ENCODE measurements around the gene ABHD8. TPM values are rescaled to one million over a fixed set of nuclear protein-coding genes. Genes with fewer than 3 reads are reported as not detected.

ABHD8 gene
- total and polyA plus RNA-seq, 2 experiments from 2014 or later: 5.5 to 16.5 TPM

DNA sequence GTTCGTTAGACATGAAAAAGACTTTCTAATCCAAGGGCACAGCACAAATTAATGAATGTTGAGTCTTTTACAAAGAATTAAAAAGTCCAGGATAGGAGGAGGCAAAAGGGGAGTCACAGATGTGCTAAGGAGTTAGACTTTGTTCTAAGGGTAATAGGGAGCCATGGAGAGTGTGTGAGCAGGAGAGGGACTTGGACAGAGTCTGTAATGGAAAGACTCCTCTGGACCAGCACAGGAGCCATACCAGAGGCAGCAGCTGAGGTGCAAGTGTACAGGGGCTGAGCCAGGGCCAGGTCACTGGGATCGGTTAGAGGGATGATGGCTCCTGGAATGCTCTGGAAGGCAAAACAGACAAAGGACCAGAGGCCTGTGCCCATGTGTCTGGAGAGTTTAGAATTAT, 44.7 kb upstream of the ABHD8 start:
- H3K4me3 Mint-ChIP-seq: no peak overlapping the region; the same call in 2 of the 3 replicates
- peaks cover 11% of the 10 kb centered on the region for H3K4me1 Mint-ChIP-seq
- no peak for ATAC-seq

More for the DNA sequence above, 44.7 kb upstream of the ABHD8 start:
- Histone ChIP-seq H3K4me1 (ENCODE audit: insufficient read depth) (peaks cover 6% of the 10 kb centered on the region; the same call in 1 of the 2 replicates), H2AFZ (no peak overlapping the region), H3K27ac (ENCODE audit: low read depth) (no peak overlapping the region), H3K4me3 (no peak overlapping the region), H3K9me2 (ENCODE audit: insufficient read depth) (no peaks in the 10 kb centered on the region), H3K36me3 (ENCODE audit: insufficient read depth) (no peaks in the 10 kb centered on the region), H4K20me1 (replicated peaks; ENCODE audit: insufficient read depth) (no peaks in the 10 kb centered on the region), H3K27me3 (ENCODE audit: insufficient read depth) (no peaks in the 10 kb centered on the region), H3K79me2 (replicated peaks; ENCODE audit: insufficient read depth) (no peaks in the 10 kb centered on the region), H3K4me2 (no peak overlapping the region), H3F3A (replicated peaks; ENCODE audit: low read depth) (no peaks in the 10 kb centered on the region)
- Mint-ChIP-seq H3K36me3 (ENCODE audit: low read depth) (peaks cover 6% of the 10 kb centered on the region; the same call in 2 of the 3 replicates), H3K9me3 (no peaks in the 10 kb centered on the region), H3K27me3 (ENCODE audit: insufficient read depth, low read depth, poor library complexity) (peaks cover 22% of the 10 kb centered on the region), H3K27ac (no peak overlapping the region)
- TF ChIP-seq POLR2AphosphoS5 (IDR thresholded peaks at IDR 0.05; ENCODE audit: low read depth) (no peak), ZNF331 (CRISPR knock-in tag; IDR thresholded peaks at IDR 0.05; ENCODE audit: low read depth) (no peak), STAT1 (IDR thresholded peaks at IDR 0.05; ENCODE audit: unreplicated experiment) (no peak), ZNF114 (CRISPR knock-in tag; IDR thresholded peaks at IDR 0.05) (no peak), CREB1 (CRISPR knock-in tag; IDR thresholded peaks at IDR 0.05; ENCODE audit: low read depth) (no peak), JUNB (IDR thresholded peaks at IDR 0.05; ENCODE audit: unreplicated experiment) (no peak), EZH2phosphoT487 (IDR thresholded peaks at IDR 0.05; ENCODE audit: unreplicated experiment) (no peak), EZH2 (IDR thresholded peaks at IDR 0.05; ENCODE audit: low read depth, unreplicated experiment) (no peak), NANOG (IDR thresholded peaks at IDR 0.05; ENCODE audit: borderline replicate concordance) (no peak)
- TF ChIP-seq, protein P1, sequence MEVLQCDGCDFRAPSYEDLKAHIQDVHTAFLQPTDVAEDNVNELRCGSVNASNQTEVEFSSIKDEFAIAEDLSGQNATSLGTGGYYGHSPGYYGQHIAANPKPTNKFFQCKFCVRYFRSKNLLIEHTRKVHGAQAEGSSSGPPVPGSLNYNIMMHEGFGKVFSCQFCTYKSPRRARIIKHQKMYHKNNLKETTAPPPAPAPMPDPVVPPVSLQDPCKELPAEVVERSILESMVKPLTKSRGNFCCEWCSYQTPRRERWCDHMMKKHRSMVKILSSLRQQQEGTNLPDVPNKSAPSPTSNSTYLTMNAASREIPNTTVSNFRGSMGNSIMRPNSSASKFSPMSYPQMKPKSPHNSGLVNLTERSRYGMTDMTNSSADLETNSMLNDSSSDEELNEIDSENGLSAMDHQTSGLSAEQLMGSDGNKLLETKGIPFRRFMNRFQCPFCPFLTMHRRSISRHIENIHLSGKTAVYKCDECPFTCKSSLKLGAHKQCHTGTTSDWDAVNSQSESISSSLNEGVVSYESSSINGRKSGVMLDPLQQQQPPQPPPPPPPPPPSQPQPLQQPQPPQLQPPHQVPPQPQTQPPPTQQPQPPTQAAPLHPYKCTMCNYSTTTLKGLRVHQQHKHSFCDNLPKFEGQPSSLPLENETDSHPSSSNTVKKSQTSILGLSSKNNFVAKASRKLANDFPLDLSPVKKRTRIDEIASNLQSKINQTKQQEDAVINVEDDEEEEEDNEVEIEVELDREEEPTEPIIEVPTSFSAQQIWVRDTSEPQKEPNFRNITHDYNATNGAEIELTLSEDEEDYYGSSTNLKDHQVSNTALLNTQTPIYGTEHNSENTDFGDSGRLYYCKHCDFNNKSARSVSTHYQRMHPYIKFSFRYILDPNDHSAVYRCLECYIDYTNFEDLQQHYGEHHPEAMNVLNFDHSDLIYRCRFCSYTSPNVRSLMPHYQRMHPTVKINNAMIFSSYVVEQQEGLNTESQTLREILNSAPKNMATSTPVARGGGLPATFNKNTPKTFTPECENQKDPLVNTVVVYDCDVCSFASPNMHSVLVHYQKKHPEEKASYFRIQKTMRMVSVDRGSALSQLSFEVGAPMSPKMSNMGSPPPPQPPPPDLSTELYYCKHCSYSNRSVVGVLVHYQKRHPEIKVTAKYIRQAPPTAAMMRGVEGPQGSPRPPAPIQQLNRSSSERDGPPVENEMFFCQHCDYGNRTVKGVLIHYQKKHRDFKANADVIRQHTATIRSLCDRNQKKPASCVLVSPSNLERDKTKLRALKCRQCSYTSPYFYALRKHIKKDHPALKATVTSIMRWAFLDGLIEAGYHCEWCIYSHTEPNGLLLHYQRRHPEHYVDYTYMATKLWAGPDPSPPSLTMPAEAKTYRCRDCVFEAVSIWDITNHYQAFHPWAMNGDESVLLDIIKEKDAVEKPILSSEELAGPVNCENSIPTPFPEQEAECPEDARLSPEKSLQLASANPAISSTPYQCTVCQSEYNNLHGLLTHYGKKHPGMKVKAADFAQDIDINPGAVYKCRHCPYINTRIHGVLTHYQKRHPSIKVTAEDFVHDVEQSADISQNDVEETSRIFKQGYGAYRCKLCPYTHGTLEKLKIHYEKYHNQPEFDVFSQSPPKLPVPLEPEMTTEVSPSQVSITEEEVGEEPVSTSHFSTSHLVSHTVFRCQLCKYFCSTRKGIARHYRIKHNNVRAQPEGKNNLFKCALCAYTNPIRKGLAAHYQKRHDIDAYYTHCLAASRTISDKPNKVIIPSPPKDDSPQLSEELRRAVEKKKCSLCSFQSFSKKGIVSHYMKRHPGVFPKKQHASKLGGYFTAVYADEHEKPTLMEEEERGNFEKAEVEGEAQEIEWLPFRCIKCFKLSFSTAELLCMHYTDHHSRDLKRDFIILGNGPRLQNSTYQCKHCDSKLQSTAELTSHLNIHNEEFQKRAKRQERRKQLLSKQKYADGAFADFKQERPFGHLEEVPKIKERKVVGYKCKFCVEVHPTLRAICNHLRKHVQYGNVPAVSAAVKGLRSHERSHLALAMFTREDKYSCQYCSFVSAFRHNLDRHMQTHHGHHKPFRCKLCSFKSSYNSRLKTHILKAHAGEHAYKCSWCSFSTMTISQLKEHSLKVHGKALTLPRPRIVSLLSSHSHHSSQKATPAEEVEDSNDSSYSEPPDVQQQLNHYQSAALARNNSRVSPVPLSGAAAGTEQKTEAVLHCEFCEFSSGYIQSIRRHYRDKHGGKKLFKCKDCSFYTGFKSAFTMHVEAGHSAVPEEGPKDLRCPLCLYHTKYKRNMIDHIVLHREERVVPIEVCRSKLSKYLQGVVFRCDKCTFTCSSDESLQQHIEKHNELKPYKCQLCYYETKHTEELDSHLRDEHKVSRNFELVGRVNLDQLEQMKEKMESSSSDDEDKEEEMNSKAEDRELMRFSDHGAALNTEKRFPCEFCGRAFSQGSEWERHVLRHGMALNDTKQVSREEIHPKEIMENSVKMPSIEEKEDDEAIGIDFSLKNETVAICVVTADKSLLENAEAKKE (CRISPR knock-in tag; IDR thresholded peaks at IDR 0.05): no peak
- TF ChIP-seq, protein P2, sequence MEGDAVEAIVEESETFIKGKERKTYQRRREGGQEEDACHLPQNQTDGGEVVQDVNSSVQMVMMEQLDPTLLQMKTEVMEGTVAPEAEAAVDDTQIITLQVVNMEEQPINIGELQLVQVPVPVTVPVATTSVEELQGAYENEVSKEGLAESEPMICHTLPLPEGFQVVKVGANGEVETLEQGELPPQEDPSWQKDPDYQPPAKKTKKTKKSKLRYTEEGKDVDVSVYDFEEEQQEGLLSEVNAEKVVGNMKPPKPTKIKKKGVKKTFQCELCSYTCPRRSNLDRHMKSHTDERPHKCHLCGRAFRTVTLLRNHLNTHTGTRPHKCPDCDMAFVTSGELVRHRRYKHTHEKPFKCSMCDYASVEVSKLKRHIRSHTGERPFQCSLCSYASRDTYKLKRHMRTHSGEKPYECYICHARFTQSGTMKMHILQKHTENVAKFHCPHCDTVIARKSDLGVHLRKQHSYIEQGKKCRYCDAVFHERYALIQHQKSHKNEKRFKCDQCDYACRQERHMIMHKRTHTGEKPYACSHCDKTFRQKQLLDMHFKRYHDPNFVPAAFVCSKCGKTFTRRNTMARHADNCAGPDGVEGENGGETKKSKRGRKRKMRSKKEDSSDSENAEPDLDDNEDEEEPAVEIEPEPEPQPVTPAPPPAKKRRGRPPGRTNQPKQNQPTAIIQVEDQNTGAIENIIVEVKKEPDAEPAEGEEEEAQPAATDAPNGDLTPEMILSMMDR (conservative IDR thresholded peaks at IDR 0.05; ENCODE audit: low read depth in 2 of 2): no peak
- TF ChIP-seq, protein P3, sequence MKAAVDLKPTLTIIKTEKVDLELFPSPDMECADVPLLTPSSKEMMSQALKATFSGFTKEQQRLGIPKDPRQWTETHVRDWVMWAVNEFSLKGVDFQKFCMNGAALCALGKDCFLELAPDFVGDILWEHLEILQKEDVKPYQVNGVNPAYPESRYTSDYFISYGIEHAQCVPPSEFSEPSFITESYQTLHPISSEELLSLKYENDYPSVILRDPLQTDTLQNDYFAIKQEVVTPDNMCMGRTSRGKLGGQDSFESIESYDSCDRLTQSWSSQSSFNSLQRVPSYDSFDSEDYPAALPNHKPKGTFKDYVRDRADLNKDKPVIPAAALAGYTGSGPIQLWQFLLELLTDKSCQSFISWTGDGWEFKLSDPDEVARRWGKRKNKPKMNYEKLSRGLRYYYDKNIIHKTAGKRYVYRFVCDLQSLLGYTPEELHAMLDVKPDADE (IDR thresholded peaks at IDR 0.05): no peak
- TF ChIP-seq, protein P4, sequence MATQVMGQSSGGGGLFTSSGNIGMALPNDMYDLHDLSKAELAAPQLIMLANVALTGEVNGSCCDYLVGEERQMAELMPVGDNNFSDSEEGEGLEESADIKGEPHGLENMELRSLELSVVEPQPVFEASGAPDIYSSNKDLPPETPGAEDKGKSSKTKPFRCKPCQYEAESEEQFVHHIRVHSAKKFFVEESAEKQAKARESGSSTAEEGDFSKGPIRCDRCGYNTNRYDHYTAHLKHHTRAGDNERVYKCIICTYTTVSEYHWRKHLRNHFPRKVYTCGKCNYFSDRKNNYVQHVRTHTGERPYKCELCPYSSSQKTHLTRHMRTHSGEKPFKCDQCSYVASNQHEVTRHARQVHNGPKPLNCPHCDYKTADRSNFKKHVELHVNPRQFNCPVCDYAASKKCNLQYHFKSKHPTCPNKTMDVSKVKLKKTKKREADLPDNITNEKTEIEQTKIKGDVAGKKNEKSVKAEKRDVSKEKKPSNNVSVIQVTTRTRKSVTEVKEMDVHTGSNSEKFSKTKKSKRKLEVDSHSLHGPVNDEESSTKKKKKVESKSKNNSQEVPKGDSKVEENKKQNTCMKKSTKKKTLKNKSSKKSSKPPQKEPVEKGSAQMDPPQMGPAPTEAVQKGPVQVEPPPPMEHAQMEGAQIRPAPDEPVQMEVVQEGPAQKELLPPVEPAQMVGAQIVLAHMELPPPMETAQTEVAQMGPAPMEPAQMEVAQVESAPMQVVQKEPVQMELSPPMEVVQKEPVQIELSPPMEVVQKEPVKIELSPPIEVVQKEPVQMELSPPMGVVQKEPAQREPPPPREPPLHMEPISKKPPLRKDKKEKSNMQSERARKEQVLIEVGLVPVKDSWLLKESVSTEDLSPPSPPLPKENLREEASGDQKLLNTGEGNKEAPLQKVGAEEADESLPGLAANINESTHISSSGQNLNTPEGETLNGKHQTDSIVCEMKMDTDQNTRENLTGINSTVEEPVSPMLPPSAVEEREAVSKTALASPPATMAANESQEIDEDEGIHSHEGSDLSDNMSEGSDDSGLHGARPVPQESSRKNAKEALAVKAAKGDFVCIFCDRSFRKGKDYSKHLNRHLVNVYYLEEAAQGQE (IDR thresholded peaks at IDR 0.05; ENCODE audit: unreplicated experiment): no peak
- no peak for DNase-seq (ENCODE audit: low spot score)
